Left ventricle myocardium inferior (tissue), 1 donor: ENCODE measurements around the gene FHIT. TPM values are rescaled to one million over a fixed set of nuclear protein-coding genes. Genes with fewer than 3 reads are reported as not detected.

Experiments used
- DNase-seq: peaks from one replicate; pipeline ENCODE4 v3.0.0-alpha.2; 2020
- H3K27ac ChIP-seq: fragments of 200-600 bp; replicated peaks from 2 replicates; pipeline ENCODE4 v1.8.0; 2021
- H3K27me3 ChIP-seq: fragments of 200-600 bp; 2 replicates; pipeline ENCODE4 v1.8.0; 2021; ENCODE audit warnings: low read depth
- H3K36me3 ChIP-seq: fragments of 200-600 bp; 2 replicates; pipeline ENCODE4 v1.8.0; 2021
- H3K4me1 ChIP-seq: fragments of 200-600 bp; 2 replicates; pipeline ENCODE4 v1.8.0; 2021
- H3K4me3 ChIP-seq: fragments of 200-600 bp; 2 replicates; pipeline ENCODE4 v1.8.0; 2021; ENCODE audit warnings: mild to moderate bottlenecking, moderate library complexity
- H3K9me3 ChIP-seq: fragments of 200-600 bp; replicated peaks from 2 replicates; pipeline ENCODE4 v1.8.0; 2021
- intact Hi-C: fragments of 100-400 bp; cut with micrococcal nuclease; formaldehyde crosslinking; loops from one replicate; pipeline ENCODE4 v1.11.0; 2022
- total RNA-seq: library from RNA; stranded (reverse); fragmentation: NEBNext Ultra II Directional; extraction: Animal tissue kit (Norgen Biotek cat#: 25700); gene quantifications from one replicate; pipeline ENCODE4 v1.2.1, GENCODE V29; 2021
- TF ChIP-seq, protein P1 (sequence below): fragments of 200-600 bp; IDR thresholded peaks from 2 replicates; pipeline ENCODE4 v1.8.0; 2021; ENCODE audit warnings: antibody characterized with exemption, mild to moderate bottlenecking, borderline replicate concordance
- donor health status: DM: no; HTN: yes; CAD: no; lungs with severe emphysema.

FHIT gene
- total RNA-seq, 1 donor from 2014 or later: 16.0 TPM

DNA sequence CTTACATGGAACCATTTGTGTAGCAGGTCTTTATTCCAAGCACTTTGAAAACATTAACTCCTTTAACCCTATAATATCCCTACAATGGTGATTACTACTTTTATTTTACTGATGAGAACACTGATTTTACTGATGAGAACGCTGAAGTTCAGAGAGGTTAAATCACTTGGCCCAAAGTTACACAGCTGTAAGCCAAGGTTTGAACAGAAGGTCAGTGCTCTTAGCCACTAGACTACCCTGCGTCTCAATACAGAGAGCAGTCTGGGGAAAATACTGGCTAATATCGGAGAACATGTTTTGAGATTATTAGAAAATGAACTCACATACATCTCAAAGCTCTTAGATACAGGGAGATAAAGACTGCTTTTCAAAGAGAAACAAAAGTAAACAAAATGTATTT, 827.2 kb downstream of the FHIT start:
- TF ChIP-seq, protein P1, sequence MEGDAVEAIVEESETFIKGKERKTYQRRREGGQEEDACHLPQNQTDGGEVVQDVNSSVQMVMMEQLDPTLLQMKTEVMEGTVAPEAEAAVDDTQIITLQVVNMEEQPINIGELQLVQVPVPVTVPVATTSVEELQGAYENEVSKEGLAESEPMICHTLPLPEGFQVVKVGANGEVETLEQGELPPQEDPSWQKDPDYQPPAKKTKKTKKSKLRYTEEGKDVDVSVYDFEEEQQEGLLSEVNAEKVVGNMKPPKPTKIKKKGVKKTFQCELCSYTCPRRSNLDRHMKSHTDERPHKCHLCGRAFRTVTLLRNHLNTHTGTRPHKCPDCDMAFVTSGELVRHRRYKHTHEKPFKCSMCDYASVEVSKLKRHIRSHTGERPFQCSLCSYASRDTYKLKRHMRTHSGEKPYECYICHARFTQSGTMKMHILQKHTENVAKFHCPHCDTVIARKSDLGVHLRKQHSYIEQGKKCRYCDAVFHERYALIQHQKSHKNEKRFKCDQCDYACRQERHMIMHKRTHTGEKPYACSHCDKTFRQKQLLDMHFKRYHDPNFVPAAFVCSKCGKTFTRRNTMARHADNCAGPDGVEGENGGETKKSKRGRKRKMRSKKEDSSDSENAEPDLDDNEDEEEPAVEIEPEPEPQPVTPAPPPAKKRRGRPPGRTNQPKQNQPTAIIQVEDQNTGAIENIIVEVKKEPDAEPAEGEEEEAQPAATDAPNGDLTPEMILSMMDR: no peak
- H3K4me1 ChIP-seq: no peaks in the 10 kb centered on the region
- intact Hi-C loops: no loop called here
- DNase-seq: no peak
- H3K9me3 ChIP-seq: no peaks in the 10 kb centered on the region
- H3K27ac ChIP-seq: no peak overlapping the region
- no peak overlapping the region for H3K4me3 ChIP-seq
- H3K27me3 ChIP-seq: no peaks in the 10 kb centered on the region
- no peaks in the 10 kb centered on the region for H3K36me3 ChIP-seq

DNA sequence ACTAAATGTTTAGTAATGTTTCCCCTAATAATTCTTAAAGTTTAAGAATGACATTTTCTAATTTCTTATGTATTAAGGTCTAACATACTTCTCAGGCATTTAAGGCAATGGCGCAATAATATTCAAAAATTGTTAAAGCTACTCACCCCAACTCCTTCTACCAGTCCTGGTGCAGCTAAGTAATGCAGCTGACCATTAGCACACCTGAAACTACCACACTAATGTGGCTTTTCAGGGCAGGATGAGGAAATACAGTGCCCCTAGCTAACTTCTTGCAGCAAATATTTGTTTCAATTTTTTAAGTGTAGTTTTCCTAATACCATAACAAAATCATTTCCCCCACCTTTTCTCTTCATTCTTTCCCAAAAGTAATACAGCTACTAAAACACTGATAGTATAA, 827.7 kb downstream of the FHIT start:
- no peak for DNase-seq
- H3K9me3 ChIP-seq: no peaks in the 10 kb centered on the region
- intact Hi-C loops: no loop called here
- no peaks in the 10 kb centered on the region for H3K36me3 ChIP-seq
- no peak overlapping the region for H3K27ac ChIP-seq
- H3K4me3 ChIP-seq: no peak overlapping the region
- TF ChIP-seq, protein P1: no peak
- no peaks in the 10 kb centered on the region for H3K4me1 ChIP-seq
- H3K27me3 ChIP-seq: no peaks in the 10 kb centered on the region

DNA sequence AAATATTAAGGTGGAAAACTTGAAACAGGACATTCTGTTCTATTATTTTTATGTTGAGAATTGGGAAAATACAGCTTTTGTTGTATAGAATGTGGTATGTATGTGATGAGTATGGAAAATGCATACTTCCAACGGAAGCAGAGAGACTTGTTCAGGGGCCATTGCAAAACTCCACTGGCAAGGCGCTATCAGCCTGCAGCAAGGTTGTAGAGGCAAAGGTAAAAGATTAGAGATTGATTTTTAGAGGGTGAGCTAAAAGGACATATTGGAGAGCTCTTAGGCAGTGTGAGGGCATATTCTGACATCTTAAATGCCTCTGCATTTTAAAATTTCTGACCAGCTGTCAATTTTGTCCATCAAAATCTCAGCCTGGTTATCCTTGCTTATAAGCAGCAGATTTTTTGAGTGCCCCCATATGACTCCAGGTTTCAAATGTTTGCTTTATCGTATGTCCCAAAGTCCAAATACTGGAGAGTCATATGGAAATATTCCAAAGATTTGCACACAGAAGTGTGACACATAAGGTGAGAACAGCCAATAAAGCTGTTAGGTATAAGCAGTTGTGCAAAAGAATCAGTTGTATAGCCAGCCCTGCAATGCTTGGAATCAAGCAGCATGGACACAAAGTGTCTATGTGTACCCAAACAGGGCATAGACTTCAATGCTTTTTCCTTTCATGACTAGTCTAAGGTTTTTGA, 829.4 kb downstream of the FHIT start:
- no peak overlapping the region for H3K27ac ChIP-seq
- intact Hi-C loops: no loop called here
- H3K4me3 ChIP-seq: no peak overlapping the region
- H3K27me3 ChIP-seq: no peaks in the 10 kb centered on the region
- TF ChIP-seq, protein P1: no peak
- no peaks in the 10 kb centered on the region for H3K4me1 ChIP-seq
- no peaks in the 10 kb centered on the region for H3K9me3 ChIP-seq
- H3K36me3 ChIP-seq: no peaks in the 10 kb centered on the region
- no peak for DNase-seq

DNA sequence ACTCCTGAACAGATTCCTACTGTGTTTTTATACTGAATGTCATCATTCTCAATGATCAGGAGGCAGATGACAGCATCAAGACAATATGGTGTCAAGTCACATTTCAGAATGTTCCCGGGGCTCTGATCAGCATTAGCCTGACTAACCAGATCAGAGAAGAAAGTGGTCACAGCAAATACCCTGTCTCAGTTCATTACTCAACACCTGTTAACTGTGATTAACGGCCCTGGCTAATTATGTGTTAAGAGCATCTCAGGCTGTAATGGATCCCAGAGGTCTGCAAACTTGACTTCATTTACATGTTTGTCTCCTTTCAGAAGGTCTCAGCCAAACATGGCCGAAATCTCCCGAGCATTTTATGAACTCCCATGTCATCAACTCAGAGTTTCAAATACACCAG, 833.7 kb downstream of the FHIT start:
- intact Hi-C loops: no loop called here
- no peak overlapping the region for H3K27ac ChIP-seq
- no peaks in the 10 kb centered on the region for H3K9me3 ChIP-seq

DNA sequence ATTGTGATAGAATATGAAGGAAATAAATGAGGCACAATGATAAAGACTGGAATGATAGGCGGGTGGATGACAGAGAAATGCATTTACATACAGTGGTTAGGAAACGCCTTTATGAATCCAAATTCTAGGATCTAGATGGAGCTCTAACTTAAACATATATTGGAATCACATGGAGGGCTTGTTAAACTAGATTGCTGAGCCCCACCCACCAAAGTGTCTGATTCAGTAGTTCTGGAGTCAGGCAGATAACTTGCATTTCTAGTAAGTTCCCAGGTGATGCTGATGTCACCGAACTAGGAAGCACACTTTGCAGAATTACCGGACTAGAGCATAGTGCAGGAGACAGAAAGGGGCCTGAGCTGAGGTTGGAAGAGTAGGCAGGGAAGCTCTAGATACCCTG, 837.2 kb downstream of the FHIT start:
- Histone ChIP-seq H3K4me1 (no peaks in the 10 kb centered on the region), H3K4me3 (no peak overlapping the region), H3K27ac (no peak overlapping the region), H3K9me3 (no peaks in the 10 kb centered on the region), H3K36me3 (no peaks in the 10 kb centered on the region), H3K27me3 (no peaks in the 10 kb centered on the region)
- TF ChIP-seq, protein P1: no peak
- intact Hi-C loops: no loop called here
- DNase-seq: no peak

More for the DNA sequence above, 833.7 kb downstream of the FHIT start:
- H3K27me3 ChIP-seq: no peaks in the 10 kb centered on the region
- TF ChIP-seq, protein P1: no peak
- H3K4me3 ChIP-seq: no peak overlapping the region
- H3K36me3 ChIP-seq: no peaks in the 10 kb centered on the region
- no peak for DNase-seq
- H3K4me1 ChIP-seq: no peaks in the 10 kb centered on the region
